Bronchus fibroblast of lung (primary cell): ENCODE results near the gene ANKRD36. TPM values are rescaled to one million over a fixed set of nuclear protein-coding genes. Genes with fewer than 3 reads are reported as not detected.

ENCODE experiments used
- total RNA-seq: library from RNA; depleted of rRNA; stranded (reverse); fragments of >200 nt; gene quantifications from 2 replicates; pipeline ENCODE4 v1.2.3, GENCODE V29; 2015

The ANKRD36 gene
- 3.4 and 3.7 TPM in 2 replicates for total RNA-seq

DNA sequence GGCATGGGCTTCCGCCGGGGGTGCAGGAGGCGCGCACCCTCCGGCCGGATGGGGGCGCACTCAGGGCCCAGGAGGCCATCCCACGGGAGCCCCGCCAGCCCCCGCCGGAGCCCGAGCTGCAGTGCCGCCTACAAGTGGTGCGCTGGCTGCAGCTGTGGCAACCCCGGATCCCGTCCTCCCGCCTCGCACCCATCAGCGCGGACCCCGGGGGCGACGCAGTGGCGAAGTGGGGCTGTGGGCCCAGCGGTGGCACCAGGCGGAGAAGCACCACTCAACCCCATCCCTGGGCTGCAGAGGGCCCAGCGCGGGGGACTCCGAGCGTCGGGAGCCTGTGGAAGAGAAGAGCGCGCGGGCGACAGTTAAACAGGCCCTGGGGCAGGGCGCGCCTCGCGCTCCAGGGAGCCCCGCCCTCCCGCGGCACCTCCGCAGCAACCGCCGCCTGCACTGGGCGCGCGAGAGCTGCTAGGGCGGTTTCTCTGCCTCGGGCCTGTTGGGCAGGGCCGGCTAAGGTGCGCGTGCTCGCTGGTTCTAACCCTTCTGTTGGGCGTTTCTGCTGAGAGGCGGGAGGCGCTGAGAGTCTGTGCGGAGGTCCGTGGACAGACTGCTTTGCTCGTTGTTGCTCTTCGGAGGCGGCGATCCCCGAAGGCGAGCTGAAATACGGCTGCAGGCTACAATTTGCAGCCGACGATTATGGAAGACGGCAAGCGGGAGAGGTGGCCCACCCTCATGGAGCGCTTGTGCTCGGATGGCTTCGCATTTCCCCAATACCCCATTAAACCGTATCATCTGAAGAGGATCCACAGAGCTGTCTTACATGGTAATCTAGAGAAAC lies at the start of gene ANKRD36:
ANKRD36 (plus strand) TSS at position 104 of the 832 bp plus-strand sequence; CDS start at position 691, 587 bp downstream.

DNA sequence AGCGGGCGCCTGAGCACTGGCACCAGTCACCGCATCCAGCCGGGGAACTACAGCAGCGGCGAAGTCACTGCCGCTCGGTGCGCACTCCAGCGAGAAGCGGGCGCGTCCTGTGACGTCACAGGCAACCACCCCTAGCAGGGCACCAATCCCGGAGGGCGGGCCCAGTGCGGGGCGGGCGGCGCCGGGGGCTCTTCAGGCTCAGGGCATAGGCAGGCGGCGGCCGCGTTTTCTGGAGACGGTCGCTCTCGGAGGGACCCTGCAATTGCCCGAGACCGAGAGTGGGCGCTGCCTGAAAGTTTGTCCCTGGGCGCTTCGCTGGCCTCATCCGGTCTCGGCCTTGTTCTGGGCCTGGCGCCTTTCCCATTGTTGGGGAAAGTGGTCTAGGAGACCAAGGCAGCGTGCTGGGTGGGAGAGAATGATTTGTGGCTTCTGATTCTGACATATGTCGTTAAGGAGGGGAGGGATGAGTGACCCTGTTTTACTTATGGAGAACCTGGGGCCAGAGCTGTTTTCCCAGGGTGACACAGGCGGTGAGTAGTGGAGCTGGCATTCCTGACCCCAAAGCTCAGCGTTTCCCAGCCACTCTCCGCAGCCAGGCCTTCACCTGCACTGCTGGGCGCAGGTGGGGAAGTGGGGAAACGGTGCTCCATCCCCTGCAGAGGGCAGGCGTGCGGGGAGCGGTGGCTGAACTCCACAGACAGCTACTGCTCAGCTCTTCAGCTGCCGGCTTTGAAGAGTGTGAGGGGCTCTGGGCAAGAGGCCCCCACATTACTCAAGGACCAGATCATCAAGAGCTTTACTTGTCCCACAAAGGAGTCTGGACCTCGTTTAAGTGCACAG lies 18.0 kb upstream of the ANKRD36 start, which contains the start of gene FAHD2B:
FAHD2B (minus strand) TSS at position 111 of the 840 bp plus-strand sequence. CDS start 3,176 bp downstream, outside the sequence.

Other genes with a start within 250 kb of the ANKRD36 start
- 25.1 and 27.1 TPM in 2 replicates for gene SEMA4C, start 243.1 kb upstream of the ANKRD36 start, total RNA-seq
- gene FAM178B, start 126.6 kb upstream of the ANKRD36 start, total RNA-seq = not detected in 2 replicates
- 5.9 and 7.3 TPM in 2 replicates for gene FAHD2B, start 18.3 kb upstream of the ANKRD36 start, total RNA-seq